Vagina (tissue), 2 donors: ENCODE measurements around the gene ARHGAP6.

ENCODE experiments used
- POLR2A ChIP-seq, 2 donors: fragments of 450-650 bp; IDR thresholded peaks; one replicate each; pipeline ENCODE4 v1.6.1; 2017; ENCODE audit warnings: antibody characterized with exemption in 2 of 2, mild to moderate bottlenecking in 2 of 2, moderate library complexity in 2 of 2
- TF ChIP-seq, protein P1 (sequence below), 3 experiments: fragments of 450-650 bp in 2 of 3; fragments of 200-600 bp in 1 of 3; sonication (generic) in 1 of 3; IDR thresholded peaks; one replicate each; pipeline ENCODE4 v1.5.1; 2017 to 2019; ENCODE audit warnings: antibody characterized with exemption in 3 of 3, mild to moderate bottlenecking in 2 of 3, moderate library complexity in 2 of 3

DNA sequence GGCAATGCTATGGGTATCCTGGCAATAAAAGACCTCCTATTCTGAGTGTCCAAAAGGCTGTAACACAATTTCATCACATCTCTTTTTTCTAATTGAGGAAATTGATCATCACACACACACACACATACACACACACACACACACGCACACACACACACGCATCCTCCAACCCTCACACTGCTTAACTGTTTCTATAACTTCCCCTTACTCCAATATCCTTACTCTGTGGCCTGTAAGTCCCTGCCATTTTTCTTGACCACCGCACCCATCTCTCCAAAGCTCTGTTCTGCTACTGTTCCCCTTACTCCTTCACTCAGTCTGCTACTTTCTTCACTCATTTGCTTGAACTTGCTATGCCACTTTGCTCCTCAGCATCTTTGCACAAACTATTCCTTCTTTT is 256.9 kb downstream of the ARHGAP6 start:
- TF ChIP-seq, protein P1, sequence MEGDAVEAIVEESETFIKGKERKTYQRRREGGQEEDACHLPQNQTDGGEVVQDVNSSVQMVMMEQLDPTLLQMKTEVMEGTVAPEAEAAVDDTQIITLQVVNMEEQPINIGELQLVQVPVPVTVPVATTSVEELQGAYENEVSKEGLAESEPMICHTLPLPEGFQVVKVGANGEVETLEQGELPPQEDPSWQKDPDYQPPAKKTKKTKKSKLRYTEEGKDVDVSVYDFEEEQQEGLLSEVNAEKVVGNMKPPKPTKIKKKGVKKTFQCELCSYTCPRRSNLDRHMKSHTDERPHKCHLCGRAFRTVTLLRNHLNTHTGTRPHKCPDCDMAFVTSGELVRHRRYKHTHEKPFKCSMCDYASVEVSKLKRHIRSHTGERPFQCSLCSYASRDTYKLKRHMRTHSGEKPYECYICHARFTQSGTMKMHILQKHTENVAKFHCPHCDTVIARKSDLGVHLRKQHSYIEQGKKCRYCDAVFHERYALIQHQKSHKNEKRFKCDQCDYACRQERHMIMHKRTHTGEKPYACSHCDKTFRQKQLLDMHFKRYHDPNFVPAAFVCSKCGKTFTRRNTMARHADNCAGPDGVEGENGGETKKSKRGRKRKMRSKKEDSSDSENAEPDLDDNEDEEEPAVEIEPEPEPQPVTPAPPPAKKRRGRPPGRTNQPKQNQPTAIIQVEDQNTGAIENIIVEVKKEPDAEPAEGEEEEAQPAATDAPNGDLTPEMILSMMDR (IDR thresholded peaks at IDR 0.05), result no peak
- TF ChIP-seq POLR2A (IDR thresholded peaks at IDR 0.05), result no peak
